C4-2B (cell line): Measurements from ENCODE around the gene NRAP.

Experiments
- CTCF ChIP-seq: fragments of 450-650 bp; conservative IDR thresholded peaks from 2 replicates; pipeline ENCODE4 v1.5.1; 2017; ENCODE audit warnings: mild to moderate bottlenecking
- ZFX ChIP-seq: fragments of 450-650 bp; IDR thresholded peaks from 2 replicates; pipeline ENCODE4 v1.6.1; 2017

GRCh38 chr10:113590581-113590980 lies 73.3 kb downstream of the NRAP start:
- no peak for TF ChIP-seq CTCF
- TF ChIP-seq ZFX: no peak
